OCI-LY1 (cell line): ENCODE measurements around the gene CCK.

Experiments used
- EZH2 ChIP-seq: fragments of 200-600 bp; sonication (generic), shearing (Covaris generic); IDR thresholded peaks from 2 replicates; pipeline ENCODE4 v1.8.0; 2017; ENCODE audit warnings: borderline replicate concordance, mixed run types, mild to moderate bottlenecking, antibody characterized with exemption, low read length, moderate library complexity, mixed read lengths
- TF ChIP-seq, protein P1 (sequence below): fragments of 200-600 bp; sonication (generic), shearing (Covaris generic); IDR thresholded peaks from 2 replicates; pipeline ENCODE4 v1.5.1; 2017; ENCODE audit warnings: mild to moderate bottlenecking, antibody characterized with exemption, low read length, moderate library complexity, mixed read lengths

DNA sequence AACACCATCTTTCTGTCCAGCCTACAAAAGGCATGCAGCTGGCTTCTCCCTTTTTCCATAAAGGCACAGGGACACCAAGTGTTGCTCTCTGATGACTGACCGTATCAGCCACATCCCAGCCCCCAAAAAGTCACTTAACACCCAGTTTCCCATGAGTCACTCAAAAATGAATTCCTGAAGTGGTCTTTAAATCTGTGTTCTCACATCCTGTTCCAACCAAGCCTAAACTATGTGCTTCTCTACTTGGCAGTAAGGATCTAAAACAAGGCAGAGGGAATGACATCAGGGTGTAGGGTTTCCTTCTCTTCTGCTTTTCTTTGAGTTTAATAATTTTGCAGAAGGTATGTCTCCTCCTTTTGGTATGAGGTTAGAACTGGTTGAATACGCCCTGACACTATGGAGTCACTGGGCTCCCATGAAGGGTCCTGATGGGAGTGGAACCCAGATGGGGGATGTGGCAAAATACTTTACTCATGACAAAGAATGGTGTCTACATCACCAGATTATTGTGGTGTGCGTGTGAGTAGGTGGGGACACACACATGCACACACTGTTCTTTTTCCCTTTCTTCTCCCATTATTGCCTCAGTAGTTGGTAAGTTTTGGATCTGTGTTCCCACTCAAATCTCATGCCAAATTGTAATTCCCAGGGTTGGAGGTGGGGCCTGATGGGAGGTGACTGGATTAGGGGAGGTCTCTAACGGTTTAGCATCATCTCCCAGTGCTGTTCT, 35.6 kb upstream of the CCK start:
- TF ChIP-seq, protein P1, sequence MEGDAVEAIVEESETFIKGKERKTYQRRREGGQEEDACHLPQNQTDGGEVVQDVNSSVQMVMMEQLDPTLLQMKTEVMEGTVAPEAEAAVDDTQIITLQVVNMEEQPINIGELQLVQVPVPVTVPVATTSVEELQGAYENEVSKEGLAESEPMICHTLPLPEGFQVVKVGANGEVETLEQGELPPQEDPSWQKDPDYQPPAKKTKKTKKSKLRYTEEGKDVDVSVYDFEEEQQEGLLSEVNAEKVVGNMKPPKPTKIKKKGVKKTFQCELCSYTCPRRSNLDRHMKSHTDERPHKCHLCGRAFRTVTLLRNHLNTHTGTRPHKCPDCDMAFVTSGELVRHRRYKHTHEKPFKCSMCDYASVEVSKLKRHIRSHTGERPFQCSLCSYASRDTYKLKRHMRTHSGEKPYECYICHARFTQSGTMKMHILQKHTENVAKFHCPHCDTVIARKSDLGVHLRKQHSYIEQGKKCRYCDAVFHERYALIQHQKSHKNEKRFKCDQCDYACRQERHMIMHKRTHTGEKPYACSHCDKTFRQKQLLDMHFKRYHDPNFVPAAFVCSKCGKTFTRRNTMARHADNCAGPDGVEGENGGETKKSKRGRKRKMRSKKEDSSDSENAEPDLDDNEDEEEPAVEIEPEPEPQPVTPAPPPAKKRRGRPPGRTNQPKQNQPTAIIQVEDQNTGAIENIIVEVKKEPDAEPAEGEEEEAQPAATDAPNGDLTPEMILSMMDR = no peak
- TF ChIP-seq EZH2 = no peak
